Endodermal cell (in vitro differentiated cells): Measurements from ENCODE around the gene KCTD10. TPM values are rescaled to one million over a fixed set of nuclear protein-coding genes. Genes with fewer than 3 reads are reported as not detected.

ENCODE experiments used
- DNase-seq: peaks from one replicate; pipeline ENCODE4 v3.0.0-alpha.2; 2017
- H3K27ac ChIP-seq: 2 replicates; pipeline ENCODE4 v1.5.1; 2013; ENCODE audit warnings: mild to moderate bottlenecking, low read depth, low read length, moderate library complexity
- H3K27me3 ChIP-seq: 2 replicates; pipeline ENCODE4 v1.6.1; 2013; ENCODE audit warnings: mild to moderate bottlenecking, low read length, moderate library complexity; ENCODE audit not compliant: insufficient read depth, control insufficient read depth, poor library complexity, severe bottlenecking
- H3K36me3 ChIP-seq: 2 replicates; pipeline ENCODE4 v1.7.0; 2013; ENCODE audit warnings: mild to moderate bottlenecking, low read length, moderate library complexity; ENCODE audit not compliant: control insufficient read depth, insufficient read depth
- H3K4me1 ChIP-seq: one replicate; pipeline ENCODE4 v1.7.0; 2013; ENCODE audit warnings: low read length; ENCODE audit not compliant: control insufficient read depth, insufficient read depth
- H3K4me3 ChIP-seq: 2 replicates; pipeline ENCODE4 v1.5.1; 2013; ENCODE audit warnings: mild to moderate bottlenecking, low read length, moderate library complexity
- H3K9ac ChIP-seq: 2 replicates; pipeline ENCODE4 v1.6.1; 2013; ENCODE audit warnings: mild to moderate bottlenecking, low read length, moderate library complexity; ENCODE audit not compliant: poor library complexity, severe bottlenecking; ENCODE audit errors: extremely low read depth
- H3K9me3 ChIP-seq: 2 replicates; pipeline ENCODE4 v1.6.1; 2013; ENCODE audit warnings: mild to moderate bottlenecking, low read length, moderate library complexity; ENCODE audit not compliant: control insufficient read depth
- H3K27ac Mint-ChIP-seq: 2 replicates; pipeline ENCODE4 v1.8.0; 2020; ENCODE audit warnings: mixed read lengths
- H3K27me3 Mint-ChIP-seq: 2 replicates; pipeline ENCODE4 v1.8.0; 2021; ENCODE audit warnings: mild to moderate bottlenecking, mixed read lengths; ENCODE audit not compliant: insufficient read depth
- H3K36me3 Mint-ChIP-seq: 2 replicates; pipeline ENCODE4 v1.8.0; 2020; ENCODE audit warnings: low read depth, mixed read lengths
- H3K4me1 Mint-ChIP-seq: 2 replicates; pipeline ENCODE4 v1.8.0; 2020; ENCODE audit warnings: mixed read lengths
- H3K4me3 Mint-ChIP-seq: 2 replicates; pipeline ENCODE4 v1.8.0; 2020; ENCODE audit warnings: mild to moderate bottlenecking, moderate library complexity, mixed read lengths
- H3K9me3 Mint-ChIP-seq: 2 replicates; pipeline ENCODE4 v1.8.0; 2020; ENCODE audit warnings: mild to moderate bottlenecking, mixed read lengths
- CTCF ChIP-seq: fragments of 200-600 bp; sonication (generic); conservative IDR thresholded peaks from 2 replicates; pipeline ENCODE4 v1.5.0; 2021; ENCODE audit warnings: antibody characterized with exemption, mild to moderate bottlenecking
- whole genome bisulfite sequencing, 2 experiments: methylation state at CpG; one replicate each; pipeline versions ENCODE4 v1.1.5 to v1.1.7; 2013; ENCODE audit warnings: missing lambda C conversion rate in 2 of 2, mixed read lengths in 1 of 2; ENCODE audit not compliant: insufficient coverage in 1 of 2, insufficient read length in 1 of 2; 5-methylcytosine and 5-hydroxymethylcytosine counted together
- total RNA-seq, 2 donors: library from RNA; stranded (reverse); fragmentation: NEBNext Ultra II Directional in 1 of 2; extraction: Animal tissue kit (Norgen Biotek cat#: 25700) in 1 of 2; gene quantifications; 2 replicates in 1 of 2; 3 replicates in 1 of 2; pipeline ENCODE4 v1.2.1, GENCODE V29; 2021

Gene KCTD10
- total RNA-seq, 2 donors from 2014 or later = 50.9 to 53.5 TPM

GRCh38 chr12:109487181-109488050 is 10.3 kb upstream of the KCTD10 start:
- H3K9me3 Mint-ChIP-seq = no peaks in the 10 kb centered on the region
- DNase-seq = no peak
- no peak overlapping the region for H3K4me3 Mint-ChIP-seq
- TF ChIP-seq CTCF = no peak
- peaks cover 72% of the 10 kb centered on the region for H3K36me3 Mint-ChIP-seq
- H3K9ac ChIP-seq = no peak overlapping the region
- no peak overlapping the region for H3K27ac Mint-ChIP-seq
- no peaks in the 10 kb centered on the region for H3K9me3 ChIP-seq
- no peak overlapping the region for H3K27ac ChIP-seq
- H3K36me3 ChIP-seq = peaks cover 91% of the 10 kb centered on the region
- WGBS, 2 experiments = 95 to 100% methylated on average over 6 to 9 of the region's 9 CpGs
- no peaks in the 10 kb centered on the region for H3K4me1 Mint-ChIP-seq
- no peaks in the 10 kb centered on the region for H3K27me3 Mint-ChIP-seq
- no peaks in the 10 kb centered on the region for H3K27me3 ChIP-seq
- no peak overlapping the region for H3K4me3 ChIP-seq
- H3K4me1 ChIP-seq = no peaks in the 10 kb centered on the region

- H3K36me3 Mint-ChIP-seq = peaks cover 54% of the 10 kb centered on the region
- WGBS, 2 experiments = 94 to 100% methylated on average over 4 of the region's 4 CpGs
- H3K9me3 Mint-ChIP-seq = no peaks in the 10 kb centered on the region
These were observed 8.1 kb upstream of the KCTD10 start for GRCh38 chr12:109485201-109485600.

GRCh38 chr12:109483346-109483745 is 6.2 kb upstream of the KCTD10 start:
- H3K27ac Mint-ChIP-seq = no peak overlapping the region
- WGBS, 2 experiments = 98% methylated on average over 9 to 11 of the region's 11 CpGs

More at GRCh38 chr12:109485201-109485600, 8.1 kb upstream of the KCTD10 start:
- peaks cover 70% of the 10 kb centered on the region for H3K36me3 ChIP-seq
- no peak overlapping the region for H3K9ac ChIP-seq
- no peak overlapping the region for H3K27ac ChIP-seq
- Mint-ChIP-seq H3K4me3 (no peak overlapping the region), H3K27me3 (no peaks in the 10 kb centered on the region), H3K4me1 (no peaks in the 10 kb centered on the region), H3K27ac (no peak overlapping the region)
- H3K27me3 ChIP-seq = no peaks in the 10 kb centered on the region
- H3K4me1 ChIP-seq = no peaks in the 10 kb centered on the region
- no peak for TF ChIP-seq CTCF
- H3K4me3 ChIP-seq = no peak overlapping the region
- no peak for DNase-seq
- no peaks in the 10 kb centered on the region for H3K9me3 ChIP-seq

More at GRCh38 chr12:109483346-109483745, 6.2 kb upstream of the KCTD10 start:
- Histone ChIP-seq H3K27ac (no peak overlapping the region), H3K9me3 (no peaks in the 10 kb centered on the region), H3K36me3 (peaks cover 53% of the 10 kb centered on the region), H3K9ac (no peak overlapping the region), H3K27me3 (no peaks in the 10 kb centered on the region), H3K4me3 (no peak overlapping the region), H3K4me1 (no peaks in the 10 kb centered on the region)
- no peaks in the 10 kb centered on the region for H3K27me3 Mint-ChIP-seq
- no peak for DNase-seq
- no peak for TF ChIP-seq CTCF
- peaks cover 39% of the 10 kb centered on the region for H3K36me3 Mint-ChIP-seq
- H3K9me3 Mint-ChIP-seq = no peaks in the 10 kb centered on the region
- H3K4me3 Mint-ChIP-seq = no peak overlapping the region
- H3K4me1 Mint-ChIP-seq = peaks cover 4% of the 10 kb centered on the region
